ENCODE data around the gene ADAMTS15.

DNA sequence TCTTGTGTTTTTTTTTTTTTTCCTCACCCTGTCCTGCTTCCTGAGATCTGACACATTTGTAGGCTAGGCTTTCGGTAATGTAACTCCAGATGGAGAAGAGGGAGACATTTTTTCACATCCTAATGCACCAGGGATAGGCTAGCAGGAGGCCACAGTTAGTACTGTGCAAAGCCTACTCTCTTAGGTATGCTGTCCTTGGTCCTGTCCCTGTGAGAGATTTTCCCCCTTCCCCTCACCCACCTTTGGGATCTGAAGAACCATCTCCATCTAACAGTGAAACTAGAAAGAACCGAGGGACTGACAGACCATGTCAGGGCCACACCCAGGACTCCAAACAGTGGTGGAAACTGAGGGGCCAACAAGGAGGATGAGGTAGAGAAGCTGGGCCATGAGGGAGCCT is 49.2 kb upstream of the ADAMTS15 start:
- TF ChIP-seq CTCF (conservative IDR thresholded peaks at IDR 0.05 in 1 of 2, IDR thresholded peaks at IDR 0.05 in 1 of 2; ENCODE audit: low read depth in 1 of 2, low read length in 2 of 2) (no peak), EZH2 (IDR thresholded peaks at IDR 0.05; ENCODE audit: low read length, missing control alignments) (no peak)
